Ureter (tissue), 1 donor: Measurements from ENCODE around the gene DNAJC7. TPM values are rescaled to one million over a fixed set of nuclear protein-coding genes. Genes with fewer than 3 reads are reported as not detected.
A peak's percentile ranks its signal among the peaks of the same experiment; 100 is the strongest.

Experiments used
- DNase-seq: peaks from one replicate; pipeline ENCODE4 v3.0.0-alpha.2; 2020; ENCODE audit warnings: low spot score
- total RNA-seq: library from RNA; stranded (reverse); gene quantifications from one replicate; pipeline ENCODE4 v1.2.4, GENCODE V29; 2023
- donor health status: DM: yes; HTN: yes; CAD: no.

DNAJC7 gene
- total RNA-seq, 1 donor from 2014 or later: 111 TPM

DNA sequence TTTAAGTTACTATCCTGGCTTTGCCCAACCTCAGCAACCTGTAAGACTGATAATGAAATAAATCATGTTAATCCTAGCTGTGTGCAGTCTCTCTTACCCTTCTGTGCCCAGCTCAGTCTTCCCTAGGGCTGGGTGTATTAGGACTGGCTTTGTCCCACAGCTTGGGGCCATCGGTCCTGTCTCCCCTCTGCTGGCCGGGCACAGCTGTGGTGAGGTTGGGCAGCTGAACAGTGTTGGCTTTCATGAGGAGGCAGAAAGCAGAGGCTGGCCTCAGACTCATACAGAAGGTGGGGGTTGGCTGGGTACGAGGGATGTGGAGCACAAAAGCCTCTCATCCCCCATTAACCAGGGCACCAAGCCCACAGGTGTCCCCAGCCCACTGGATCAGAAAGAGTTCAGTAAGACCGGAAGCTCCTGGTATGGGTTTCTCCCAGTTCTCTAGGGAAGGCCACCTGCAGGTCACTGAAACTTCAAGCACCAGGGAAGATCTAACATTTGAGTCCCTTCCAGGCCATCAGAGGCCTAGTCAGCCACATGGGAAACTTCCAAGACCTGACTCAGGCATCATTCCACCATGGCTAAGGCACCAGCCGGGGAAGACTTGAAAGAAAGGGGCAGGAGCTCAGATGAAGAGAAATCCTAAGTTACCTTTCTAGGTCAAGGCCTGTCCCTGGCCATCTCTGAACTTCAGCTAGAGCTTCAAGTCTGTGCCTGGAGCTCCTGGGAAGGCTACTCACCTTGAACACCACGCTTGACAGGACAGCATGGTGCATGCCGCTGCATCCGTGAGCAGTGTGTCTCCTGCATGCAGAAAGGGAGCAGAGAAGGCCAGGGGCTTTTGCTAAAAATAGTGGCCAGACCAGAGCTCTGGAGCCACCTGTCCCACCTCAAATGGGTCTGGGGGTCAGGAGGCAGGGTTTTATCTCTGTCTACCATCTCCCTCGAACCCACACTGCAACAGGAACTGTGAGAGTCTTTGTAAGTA is 41.8 kb downstream of the DNAJC7 start:
- DNase-seq: no peak

DNA sequence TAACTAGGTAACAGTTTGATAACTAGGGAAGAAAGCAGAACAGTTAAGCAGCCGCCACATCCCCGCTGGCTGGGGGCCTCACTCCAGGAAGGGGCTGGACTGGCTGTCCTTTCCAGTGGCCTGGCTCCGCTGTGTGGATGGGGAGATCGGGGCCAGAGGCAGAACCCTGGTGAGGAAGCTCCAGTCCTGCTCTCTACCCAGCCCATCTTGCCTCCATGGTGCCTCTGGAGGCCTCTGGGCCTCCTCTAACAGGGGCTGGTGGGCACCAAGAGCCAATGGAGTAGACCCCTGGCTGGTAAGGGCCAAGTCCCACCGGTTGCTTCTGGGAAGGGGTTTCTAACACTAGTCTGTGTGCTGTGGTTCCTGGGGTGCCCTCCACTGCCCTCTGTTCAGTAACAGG is 42.6 kb downstream of the DNAJC7 start:
- DNase-seq: no peak

DNA sequence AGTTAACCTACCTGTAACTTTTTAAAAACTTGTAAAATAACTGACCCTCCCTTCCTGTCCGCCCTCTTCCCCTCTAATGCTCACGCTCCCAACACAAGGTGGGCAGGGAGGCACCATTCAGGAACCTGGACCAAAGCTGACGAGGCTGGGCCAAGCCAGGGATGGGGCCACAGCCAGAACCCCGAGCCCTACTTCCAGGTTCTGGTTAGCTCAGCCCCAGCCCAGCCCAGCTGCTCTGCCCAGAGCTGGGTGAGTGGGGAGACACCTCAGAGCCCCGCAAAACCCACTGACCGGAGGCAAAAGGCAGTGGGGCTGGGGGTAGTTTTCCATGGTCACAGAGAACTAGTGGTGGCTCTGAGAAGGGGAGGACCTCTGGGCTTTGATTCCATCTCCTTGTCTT is 43.2 kb downstream of the DNAJC7 start:
- DNase-seq: no peak

DNA sequence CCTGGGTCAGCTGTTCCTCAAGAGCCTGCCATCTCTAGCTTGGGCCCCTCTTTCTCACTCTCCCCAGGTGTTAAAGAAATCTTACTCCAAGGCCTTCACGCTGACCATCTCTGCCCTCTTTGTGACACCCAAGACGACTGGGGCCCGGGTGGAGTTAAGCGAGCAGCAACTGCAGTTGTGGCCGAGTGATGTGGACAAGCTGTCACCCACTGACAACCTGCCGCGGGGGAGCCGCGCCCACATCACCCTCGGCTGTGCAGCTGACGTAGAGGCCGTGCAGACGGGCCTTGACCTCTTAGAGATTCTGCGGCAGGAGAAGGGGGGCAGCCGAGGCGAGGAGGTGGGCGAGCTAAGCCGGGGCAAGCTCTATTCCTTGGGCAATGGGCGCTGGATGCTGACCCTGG is 43.8 kb downstream of the DNAJC7 start:
- no peak for DNase-seq

DNA sequence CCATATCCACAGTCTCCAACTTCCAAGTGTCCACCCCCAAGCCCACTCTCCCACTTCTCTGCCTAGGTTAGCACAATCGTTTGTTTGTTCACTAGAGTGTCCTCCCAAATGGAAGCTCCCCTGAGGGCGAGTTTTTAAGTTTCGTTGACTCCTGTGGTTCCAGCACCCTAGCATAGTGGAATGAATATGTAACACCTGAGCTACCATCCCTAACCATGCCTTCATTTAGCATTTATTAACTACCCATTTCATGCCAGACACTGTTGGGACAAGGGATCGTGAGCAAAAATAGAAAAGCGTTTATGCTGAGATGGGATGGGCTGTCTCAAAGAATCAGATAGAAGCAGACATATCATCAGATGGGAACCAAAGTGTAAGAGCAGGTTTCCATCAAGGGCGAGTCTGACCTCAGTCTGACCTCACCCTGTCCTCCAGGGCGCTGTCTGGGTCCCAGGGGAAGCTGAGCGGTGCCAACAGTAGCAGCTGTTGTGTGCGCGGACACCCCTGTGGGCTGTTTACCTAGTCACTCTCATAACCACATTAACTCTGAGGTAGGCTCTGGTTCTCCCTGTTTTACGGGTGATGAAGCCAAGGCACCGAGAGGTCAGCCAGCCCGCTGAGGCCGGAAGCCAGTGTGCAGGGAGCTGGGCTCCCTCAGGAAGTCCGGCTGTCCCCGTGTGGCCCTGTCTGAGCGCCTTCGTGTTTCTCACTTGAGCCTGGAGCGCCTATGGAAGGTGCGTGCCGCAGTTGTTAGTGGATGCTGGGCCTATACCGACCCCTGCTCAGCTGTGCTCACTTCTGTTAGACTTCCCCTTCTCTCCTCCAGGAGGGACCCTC is 44.5 kb downstream of the DNAJC7 start:
- DNase-seq: peak; percentile 61

DNA sequence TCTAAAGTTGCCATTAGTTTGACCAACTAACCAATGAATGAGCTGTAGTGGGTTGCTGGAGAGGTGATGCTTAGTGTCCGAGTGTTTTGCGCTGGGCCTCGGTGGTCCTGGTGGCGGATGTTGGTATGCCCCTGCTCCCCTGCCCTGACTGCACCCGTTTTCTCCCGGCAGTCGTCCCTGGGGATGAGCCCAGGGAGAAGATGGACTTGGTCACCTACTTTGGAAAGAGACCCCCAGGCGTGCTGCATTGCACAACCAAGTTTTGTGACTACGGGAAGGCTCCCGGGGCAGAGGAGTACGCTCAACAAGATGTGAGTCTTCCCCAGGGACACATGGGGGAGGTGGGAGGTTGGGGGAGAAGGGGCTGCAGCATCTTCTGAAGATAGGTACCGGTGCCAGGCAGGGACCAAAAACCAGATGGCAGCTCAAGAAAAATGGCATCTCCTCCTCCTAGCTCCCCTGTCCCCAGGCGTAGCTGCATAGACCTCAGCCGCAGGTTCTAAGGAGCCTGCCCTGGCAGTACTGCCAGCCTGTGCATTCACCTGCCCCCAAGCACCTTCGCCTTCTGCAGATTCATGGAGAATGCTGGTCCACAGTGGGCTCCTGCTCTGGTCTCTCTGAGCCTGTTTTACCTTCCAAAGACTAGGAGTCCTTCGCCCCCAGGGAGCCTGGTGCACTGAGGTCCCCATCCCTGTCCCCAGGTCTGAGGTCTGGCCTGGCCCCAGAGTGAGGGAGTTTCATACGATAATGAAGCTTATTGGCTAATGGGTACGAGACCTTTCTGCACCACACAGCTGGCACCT is 45.3 kb downstream of the DNAJC7 start:
- no peak for DNase-seq

DNA sequence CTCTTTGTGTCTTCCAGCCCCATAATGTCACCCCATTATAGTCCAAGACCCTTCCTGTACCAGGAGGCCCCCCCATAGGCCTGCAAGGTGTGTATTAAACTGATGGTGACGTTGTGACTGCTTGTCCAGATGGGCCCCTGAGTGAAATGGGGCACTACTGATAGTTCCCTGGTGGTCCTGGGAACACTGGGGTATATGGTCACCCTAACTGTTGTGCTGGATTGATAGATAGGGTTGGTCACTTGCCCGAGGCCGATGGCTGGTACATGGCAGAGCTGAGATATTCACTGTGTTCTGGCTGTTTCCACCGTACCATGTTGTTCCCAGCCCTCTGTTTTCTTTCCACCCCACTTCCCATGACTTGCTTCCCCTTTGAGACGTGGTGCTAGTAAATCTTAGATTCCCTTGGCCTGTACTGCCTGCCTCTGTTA is 46.3 kb downstream of the DNAJC7 start:
- no peak for DNase-seq

DNA sequence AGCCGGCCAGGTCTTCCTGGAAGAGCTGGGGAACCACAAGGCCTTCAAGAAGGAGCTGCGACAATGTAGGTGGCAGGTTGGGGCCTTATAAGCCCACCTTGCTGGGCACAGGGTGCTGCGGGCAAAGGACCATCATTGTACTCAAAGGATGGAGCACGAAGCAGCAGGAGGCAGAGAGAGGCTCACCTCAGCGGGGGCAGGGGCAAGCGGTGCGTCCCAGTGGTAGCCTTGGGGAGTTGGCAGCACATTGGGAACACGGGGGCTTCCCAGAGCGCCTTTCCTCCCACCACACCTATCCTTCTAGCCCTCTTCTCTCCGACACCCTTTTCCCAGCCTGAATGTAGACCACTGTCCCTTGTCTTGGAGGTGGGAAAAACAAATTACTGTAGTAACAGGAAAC is 48.6 kb downstream of the DNAJC7 start:
- no peak for DNase-seq

DNA sequence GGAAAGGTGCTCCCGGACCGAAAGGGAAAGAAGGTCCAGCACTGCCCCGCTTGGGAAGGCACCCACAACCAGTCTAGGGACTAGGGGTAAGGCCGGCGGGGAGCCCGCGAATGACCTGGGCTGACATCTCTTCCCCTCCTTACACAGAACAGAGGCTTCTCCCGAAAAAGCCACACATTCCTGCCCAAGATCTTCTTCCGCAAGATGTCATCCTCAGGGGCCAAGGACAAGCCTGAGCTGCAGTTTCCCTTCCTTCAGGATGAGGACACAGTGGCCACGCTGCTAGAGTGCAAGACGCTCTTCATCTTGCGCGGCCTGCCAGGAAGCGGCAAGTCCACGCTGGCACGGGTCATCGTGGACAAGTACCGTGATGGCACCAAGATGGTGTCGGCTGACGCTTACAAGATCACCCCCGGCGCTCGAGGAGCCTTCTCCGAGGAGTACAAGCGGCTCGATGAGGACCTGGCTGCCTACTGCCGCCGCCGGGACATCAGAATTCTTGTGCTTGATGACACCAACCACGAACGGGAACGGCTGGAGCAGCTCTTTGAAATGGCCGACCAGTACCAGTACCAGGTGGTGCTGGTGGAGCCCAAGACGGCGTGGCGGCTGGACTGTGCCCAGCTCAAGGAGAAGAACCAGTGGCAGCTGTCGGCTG is 49.2 kb downstream of the DNAJC7 start:
- no peak for DNase-seq

DNA sequence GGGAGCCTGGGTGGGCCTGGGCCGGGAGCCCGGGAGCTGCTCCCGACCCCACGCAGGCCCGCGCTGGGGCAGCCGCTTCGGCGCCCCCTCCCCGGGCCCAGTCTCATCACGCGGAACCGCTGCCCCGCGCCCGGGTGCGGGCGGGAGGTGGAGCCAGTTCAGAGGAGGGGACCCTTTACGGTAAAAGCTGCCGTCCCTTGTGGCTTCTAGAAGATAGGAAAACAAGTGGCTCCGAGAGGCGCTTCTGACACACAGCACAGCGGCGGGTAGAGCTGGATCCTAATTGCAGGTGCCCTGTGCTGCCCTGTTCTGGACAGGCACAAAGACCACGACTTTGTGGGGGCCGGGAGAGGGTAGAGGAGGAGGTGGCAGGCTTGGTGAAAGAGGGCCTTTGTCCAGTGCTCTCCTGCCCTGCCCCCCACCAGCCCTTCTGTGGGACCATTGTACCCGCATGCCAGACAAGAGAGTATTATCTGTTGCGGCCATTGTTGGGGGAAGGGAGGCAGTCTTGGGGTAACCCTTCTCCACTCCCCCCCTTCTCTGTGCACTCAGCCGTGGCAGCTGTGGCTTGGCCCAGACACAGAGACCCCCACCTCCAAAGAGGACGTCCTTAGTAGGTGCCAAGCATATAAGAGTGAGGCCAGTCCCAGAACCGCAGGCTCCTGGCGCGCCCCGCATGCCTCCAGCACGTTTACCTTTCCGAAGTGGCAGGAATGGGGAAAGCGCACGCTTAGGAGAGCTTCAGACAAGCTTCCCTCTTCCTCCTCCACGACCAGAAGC is 49.9 kb downstream of the DNAJC7 start:
- DNase-seq: no peak

DNA sequence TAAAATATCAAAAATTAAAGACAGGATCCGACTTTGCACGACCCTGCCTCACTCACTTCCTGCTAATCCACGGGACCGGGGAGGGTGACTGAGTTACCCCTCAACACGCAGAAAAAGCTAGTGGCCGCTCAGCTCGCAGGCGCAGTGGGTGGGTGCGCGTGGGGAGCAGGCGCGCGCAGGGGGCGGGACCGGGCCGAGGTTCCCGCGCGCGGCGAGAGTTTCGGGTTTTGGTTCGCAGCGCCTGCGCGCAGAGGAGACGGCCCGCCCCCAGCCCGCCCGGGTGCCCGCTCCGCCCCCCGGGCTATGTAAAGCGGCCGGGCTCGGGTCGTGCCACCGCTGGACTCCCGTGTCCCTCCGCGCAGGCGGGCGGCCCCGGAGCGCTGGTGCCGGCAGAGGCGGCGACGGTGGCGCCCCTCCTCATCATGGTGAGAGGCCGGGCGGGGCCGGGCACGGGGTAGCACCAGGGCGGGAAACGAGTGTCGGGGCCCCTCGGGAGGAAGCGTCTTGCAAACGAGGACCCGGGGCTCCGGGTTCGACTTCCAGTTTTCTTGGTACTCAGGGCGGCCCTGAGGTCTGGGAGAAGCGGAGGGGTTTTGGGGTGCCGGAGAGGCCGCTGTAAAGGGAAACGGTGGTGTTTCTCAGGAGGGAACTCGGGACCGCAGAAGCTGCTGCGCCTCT is 50.6 kb downstream of the DNAJC7 start, which contains the start of gene CNP:
CNP (plus strand) TSS at position 333 of the 678 bp plus-strand sequence; CDS start at position 423, 90 bp downstream.
- peak; percentile 94 for DNase-seq

DNA sequence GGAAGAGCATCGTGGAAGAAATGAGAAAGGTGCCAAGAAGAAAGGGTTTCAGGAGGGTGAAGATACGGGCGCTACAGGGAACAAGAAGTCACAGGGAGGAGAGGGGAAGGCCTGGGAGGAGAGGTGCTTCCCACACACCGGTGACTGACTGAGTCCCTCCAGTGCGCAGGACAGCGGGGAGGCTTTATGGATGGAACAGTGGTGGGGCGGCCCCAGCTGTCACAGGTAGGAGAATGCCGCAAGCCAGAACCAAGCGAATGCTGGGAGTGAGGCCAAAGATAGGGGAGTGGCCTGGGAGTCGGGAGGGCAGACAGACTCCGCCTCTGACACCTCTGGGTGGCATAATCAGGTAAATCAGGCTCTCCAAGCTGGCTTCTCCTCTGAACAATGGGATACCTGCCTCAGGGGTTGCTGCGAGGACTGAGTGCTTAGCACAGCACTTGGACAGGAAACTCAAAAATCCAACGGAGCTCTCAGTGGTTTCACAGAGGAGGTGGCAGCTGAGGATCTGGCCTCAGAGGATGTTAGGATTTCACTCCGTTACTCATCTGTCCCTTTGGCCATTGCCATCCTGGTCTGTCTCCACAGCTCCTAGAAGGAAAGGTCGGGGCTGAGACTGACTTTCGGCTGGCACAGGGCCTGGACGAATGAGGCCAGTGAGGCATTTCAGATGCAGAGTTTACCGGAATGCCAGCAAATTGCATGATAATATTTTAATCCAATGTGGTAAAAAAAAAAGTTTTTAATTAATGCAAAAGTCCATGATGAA is 51.4 kb downstream of the DNAJC7 start:
- peak; percentile 77 for DNase-seq

DNA sequence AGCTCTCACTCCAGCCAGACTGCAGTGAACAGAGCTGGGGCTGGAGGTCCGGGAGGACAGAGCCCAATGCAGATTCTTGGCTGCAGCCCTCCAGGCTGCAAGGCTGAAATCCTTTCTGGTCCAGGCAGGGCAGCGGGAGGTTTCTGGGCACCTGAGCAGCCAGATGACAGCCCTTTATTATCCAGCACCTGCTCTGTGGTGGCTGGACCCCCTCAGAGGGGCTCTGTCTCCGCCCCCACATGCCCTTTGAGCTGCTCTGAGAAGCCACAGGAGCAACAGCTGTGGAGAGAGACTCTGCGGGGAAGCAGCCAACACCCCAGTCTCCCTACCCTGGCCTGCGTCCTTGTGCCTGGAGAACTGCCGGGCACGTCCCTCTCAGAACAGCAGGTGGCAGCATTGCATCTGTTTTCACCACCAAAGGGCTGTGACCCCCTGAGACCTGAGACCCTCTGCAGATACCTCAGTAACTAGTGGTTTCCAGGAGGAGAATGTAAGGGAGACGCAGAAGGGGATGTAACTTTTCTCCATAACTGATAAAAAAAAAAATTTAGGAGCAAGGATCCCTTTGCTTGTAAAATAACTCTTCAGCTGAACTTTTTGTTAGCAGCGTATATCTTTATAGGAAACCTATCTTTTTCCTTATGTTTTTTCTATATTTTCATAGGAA is 54.3 kb downstream of the DNAJC7 start:
- peak; percentile 72 for DNase-seq

DNA sequence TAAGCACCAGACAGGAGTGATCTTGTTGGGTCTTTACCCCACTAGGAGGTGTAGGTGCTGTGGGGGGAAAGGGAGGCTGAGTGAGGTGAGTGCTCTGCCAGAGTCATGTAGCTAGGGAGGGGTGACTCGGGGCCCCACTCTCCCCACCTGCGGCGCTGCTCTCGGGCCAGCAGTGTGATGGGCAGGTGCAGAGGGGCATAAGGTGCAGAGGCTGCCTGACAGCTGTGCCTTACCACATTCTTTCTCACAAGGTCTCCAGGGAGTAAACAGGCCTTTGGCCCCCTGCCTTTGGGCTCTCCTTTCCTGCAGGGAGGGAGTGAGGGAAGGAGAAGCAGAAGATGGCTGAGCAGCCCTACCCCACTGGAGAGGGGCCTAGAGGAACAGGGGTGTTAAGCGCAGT is 55.1 kb downstream of the DNAJC7 start:
- DNase-seq: no peak

DNA sequence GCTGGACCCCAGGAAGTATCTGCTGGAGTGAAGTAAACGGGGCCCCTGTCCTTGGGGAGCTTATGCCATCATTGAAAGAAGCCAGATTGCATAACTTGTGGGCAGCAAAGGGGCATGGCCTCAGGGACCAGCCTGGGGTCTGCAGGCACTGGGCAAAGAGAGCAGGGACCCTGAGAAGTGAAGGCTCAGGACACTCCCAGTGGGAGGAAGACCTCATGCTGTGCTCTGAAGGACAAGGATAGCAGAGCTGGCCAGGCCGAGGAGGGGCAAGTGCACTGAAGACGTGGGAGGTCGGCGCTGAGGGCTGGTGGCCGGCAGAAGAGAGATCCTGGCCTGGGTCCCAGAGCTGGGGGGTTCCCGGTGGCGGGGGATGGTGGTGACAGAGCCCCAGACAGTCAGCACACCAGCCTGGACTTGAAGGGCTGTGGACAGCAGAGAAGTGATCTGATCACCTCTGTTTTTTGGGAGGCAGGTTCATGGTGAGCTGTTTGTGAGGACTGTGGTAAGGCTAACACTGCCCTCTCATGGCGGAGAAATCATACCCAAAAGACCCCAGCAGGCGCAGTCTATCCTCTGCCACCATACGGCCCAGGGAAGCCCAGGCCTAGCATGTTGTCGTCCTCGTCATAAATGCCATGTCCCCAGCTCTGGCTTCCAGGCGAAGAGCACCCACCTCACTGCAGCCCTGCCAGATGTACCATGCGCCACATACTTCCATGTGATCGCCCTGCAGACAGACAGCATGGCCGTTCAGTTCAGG is 57.7 kb downstream of the DNAJC7 start:
- DNase-seq: no peak

DNA sequence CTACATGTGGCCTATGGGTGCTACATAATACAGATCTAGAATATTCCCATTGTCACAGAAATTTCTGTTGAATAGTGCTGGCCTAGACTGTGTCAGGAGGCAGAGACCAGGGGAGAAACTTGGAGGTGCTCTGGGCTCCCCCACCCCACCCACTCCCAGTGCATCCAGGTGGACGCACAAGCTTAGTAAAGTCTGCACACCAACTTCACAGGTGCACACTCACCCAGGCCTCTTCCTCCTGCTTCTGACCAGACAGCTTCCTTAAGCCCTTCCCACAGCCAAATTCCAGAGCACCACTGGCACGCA is 58.3 kb downstream of the DNAJC7 start:
- DNase-seq: no peak

DNA sequence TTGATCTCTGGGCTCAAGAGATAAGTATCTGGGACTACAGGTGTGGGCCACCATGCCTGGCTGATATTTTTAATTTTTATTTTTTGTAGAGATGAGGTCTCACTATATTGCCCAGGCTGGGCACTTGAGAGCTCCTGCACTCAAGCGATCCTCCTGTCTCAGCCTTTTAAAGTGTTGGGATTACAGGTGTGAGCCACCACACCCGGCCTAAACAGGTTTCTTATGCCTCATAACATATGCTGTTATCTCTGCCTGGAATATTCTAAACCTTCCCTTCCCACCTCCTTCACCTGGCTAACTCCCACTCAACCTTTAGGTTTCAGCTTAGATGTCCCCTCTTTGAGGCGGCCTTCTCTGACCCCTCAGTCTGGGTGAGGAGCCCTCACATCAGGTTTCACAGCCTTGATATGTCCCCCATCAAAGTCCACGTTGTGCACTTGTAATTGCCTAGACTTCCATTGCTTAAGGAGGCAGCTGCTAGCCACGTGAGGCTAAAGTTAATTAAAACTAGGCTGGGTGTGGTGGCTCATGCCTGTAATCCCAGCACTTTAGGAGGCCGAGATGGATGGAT is 59.3 kb downstream of the DNAJC7 start:
- no peak for DNase-seq
